ENCODE measurements around the gene DRGX.

The DRGX gene

GRCh38 chr10:49333192-49333591 lies 62.7 kb downstream of the DRGX start:
- DNase-seq, result no peak

DNA sequence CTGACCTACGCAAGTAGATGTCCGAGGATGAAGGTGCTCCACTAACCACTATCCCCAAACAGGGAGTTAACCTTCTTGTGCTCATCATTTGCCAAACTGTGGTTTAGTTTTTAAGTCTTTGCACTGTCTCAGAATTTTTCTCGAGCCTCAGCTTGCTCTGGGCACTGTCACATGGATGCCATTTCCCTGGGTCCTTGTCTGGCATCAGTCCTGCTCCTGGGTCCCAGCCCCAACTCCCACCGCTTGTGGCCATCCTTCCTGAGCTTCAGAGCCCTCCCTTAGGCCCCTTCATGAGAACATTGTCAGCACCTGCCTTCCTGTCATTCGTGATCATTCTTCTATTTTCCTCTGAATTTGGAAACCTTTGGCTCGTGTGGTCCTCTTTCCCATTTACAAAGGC lies 63.1 kb downstream of the DRGX start:
- DNase-seq, result no peak

DNA sequence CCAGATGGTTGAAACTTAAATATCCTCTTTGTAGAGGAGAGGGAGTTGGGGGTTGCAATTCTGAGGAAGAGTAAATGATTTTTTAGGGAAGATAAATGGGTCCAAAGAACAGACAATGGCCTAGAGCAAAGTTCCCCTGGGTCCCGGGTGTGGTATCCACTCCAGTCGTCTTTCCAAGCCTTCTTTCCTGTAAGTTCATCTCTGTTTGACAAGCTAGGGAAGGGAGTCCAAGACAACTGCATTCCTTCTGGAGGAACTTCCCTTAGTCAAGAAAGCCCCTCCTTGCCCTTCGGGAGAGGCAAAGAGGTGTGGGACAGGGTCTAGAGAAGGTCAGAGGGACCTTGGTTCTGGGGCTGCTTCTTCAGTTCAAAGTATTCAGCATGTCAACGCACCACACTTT lies 63.6 kb downstream of the DRGX start:
- DNase-seq, result no peak

DNA sequence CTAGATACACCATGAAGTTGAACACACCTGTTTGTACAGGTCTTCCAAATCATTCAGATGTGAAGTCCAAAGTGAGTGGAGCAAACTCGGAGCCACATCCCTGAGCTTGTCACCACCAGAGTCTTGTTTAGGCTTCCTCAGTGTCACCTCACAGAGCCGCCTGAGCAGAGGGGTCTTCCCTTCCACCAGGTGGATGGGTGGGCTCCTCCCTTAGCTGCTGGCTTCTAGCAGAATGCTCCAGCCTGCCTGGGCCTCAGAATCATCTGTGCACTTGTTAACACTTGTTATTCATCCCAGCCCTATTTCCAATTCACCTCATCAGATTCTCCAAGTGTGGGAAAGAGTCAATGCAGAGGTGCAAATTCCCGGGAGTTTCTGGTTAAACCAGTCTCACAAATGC lies 64.5 kb downstream of the DRGX start:
- DNase-seq, result no peak

GRCh38 chr10:49330127-49330665 lies 65.7 kb downstream of the DRGX start:
- DNase-seq, result no peak

DNA sequence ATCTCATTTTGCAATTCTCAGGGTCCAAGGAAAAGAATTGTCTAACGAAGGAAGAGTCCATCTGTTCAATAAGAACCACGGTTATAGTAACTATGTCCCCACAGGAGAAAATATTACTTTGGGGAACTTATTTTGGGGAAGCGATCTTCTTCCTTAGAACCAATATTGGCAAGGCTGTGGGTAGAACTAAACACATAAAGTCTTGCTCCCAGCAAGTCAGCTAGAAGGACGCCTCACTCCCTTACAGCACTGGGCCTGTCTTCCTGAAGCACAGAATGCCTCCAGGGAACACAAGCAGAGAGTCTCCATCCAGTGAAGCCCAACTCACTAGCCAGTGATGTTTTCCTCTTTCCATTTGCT lies 66.8 kb downstream of the DRGX start:
- DNase-seq, result no peak

DNA sequence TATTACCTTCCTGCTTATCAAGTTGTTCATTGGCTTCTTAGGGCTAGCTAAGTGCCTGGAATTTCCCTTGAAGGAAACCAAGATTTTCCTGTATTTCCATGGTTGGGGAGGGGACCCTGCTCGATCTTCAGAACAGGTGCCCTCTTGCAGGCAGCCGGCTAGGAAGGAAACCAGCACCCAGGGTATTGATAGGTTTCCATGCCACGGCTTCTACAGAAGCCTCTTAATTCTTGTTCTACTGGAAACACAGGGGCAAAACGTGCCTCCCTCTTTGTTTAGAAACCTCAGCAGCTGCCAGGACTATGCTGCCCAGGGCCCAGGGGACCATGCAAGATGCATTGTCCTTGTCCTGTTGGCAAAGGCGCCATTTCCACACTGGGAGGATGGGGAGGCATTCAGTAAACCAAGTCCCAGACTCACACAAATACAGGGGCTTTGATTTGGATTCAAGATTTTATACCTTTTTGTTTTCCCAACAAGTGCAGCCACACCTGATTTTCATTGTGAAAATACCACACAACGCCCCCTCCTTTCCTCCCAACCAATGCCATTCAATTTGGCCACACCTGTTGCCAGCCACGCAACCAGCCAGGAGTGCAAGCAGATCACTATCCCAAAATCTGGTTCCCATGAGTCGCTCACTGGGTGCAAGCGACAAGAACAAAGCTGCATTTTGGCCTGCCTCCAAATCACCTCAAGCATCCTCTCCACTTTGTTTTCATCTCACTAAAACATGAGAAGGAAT lies 67.3 kb downstream of the DRGX start:
- DNase-seq, result no peak

DNA sequence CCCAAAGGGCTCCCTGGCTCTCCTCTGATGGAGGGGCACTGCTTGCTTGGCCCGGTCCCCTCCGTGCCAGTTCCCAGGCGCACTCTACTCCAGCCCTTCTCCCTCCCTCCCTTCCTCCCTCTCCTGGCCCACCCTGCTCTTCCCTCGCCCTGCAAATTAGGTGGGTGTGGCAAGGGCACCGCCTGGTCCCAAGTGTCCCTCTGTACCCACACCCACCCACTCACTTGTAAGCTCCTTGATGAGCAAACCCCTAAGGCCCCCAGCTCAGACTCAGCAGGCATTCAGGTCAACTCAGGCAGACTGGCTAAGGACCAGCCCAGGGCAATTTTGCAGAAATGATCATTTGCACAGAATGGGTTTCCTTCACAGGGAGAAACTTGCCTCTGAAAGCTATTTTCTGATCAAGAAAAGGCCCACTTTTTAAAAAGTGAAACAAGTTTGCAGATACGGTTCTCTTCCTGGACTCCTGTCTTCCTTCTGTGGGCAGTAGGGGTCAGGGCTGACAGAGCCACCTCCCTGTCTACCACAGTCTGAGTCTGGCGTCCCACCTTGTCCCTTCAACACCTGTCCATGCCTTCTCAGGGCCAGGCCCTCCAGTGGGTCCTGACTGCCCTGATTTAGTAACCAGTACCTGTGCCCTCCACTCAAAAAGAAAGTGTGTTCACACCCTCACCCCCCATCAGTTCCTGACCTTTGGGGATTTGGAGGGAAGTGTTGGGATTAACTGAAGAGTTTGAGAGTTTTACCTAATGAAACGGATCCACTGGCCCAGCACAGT lies 68.7 kb downstream of the DRGX start:
- DNase-seq, result no peak

- no peak for DNase-seq
Measured at GRCh38 chr10:49325916-49326783, 69.7 kb downstream of the DRGX start.

DNA sequence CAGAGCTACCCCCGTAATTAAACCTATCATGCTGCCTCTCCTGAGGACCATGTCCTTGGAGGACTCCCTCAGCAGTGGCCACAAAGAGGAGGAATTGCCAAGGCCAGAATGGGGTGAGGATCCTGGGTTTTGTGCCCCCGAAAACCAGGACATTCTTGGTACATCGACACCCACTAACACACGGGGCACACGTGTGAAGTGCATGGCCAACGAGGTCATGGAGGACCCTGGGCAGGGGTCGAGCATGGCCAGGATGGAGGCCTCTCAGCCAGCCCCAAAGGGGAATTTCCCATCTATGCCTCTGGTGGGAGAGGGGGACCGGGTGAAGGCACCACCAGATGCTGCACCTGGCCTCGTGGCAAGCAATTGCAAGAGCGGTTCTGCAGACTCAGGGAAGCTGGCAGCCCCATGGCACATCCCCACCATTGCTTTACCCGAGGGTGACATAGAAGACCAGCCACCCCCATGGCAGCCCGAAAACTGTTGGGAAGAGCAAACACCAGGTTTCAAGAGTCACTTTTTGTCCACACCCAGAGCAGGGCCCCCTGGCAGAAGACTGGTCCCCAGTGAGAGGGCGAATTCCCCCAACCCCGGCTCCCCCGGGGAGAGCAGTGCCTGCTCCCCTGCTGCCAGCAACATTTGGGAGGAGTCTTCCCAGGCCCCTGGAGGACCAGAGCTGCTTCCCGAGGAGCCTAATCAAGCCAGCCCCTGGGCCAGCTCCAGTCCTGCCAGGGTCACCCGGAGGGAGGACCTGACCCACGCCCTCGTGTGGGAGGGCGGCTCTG lies 70.6 kb downstream of the DRGX start:
- DNase-seq, result no peak

DNA sequence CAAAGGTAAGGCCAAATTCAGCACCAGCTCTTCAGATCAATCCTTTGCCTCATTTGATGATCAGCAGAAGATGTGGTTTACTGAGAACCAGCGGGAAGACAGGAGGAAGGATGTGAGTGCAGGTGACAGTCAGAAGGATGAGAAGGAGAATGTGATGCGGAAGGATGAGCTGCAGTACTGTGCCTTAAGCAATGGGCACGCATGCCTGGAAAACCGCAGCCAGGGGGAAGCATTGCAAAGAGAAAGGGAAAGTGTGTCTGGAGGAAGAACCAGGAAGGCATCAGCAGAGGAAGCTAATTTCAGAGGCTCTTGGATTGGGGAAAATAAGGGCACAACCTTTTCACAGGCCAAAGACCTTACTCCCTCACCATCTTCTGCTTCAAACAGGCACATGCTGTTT lies 71.2 kb downstream of the DRGX start:
- DNase-seq, result no peak

GRCh38 chr10:49323896-49324270 lies 72.0 kb downstream of the DRGX start:
- no peak for DNase-seq

- DNase-seq, result no peak
Measured at GRCh38 chr10:49323171-49323895, 72.6 kb downstream of the DRGX start.

- DNase-seq, result no peak
Measured at GRCh38 chr10:49322371-49323170, 73.3 kb downstream of the DRGX start.

GRCh38 chr10:49321021-49321420 lies 74.9 kb downstream of the DRGX start:
- DNase-seq, result no peak

- DNase-seq, result no peak
Measured at GRCh38 chr10:49320191-49320590, 75.7 kb downstream of the DRGX start.

DNA sequence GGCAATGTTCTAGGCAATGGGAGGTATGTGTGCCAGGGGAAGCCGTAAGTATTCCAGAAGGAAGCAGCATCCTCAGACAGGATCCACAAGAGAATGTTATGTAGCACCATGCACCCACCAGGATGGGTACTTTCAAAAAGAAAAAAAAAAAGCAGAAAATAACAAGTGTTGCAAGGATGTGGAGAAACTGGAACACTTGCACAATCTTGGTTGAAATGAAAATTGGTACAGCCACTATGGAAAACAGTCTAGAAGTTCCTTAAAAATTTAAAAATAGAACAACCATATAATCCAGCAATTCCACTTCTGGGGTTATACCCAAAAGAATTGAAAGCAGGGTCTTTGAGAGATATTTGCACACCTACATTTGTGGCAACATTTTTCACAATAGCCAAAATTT lies 76.7 kb downstream of the DRGX start:
- no peak for DNase-seq

DNA sequence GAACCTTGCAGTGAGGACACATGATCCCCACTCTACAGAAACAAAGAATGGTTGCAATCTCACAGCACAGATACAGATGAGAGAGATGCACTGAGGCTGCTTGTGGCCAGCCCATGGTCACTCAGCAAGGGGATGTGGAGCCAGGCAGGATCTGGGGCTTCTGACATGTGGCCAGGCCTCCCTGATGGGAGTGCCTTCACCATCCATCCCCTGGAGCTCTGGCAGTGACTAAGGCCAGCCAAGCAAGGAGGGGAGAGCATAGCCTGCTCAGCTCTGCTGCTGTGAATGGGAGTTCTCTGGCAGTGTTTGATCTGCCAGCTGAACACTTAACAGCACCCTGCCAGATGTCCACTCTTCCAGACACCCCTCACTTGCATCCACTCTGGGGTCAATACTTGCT lies 77.1 kb downstream of the DRGX start:
- DNase-seq, result no peak

DNA sequence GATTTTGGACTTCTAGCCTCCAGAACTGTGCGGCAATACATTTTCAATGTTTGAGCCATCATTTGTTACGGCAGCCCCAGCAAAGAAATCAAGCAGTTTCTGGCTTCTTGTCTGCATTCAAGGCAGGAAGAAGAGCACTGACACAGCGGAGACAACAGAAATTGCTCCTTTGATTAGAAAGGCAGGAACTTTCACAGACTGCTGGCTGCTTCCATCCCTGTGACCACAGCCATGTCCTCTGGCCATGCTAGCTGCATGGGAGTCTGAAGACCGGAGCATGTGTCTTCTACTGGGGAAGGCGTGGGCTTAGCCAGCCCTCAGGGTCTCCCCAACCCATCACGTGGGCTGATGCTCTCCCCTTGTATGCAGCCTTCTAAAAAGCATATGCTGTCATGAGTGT lies 77.9 kb downstream of the DRGX start:
- DNase-seq, result no peak

GRCh38 chr10:49314806-49315205 lies 81.1 kb downstream of the DRGX start:
- no peak for DNase-seq

Measured in NCI-H2171 treated with DMSO at 0.1 percent for 48 hours (cell line).